IMR-90 (cell line): ENCODE data around the gene MAFF. TPM values are rescaled to one million over a fixed set of nuclear protein-coding genes. Genes with fewer than 3 reads are reported as not detected.

Experiments
- ATAC-seq: fragments of 200-7000 bp; cut with Tn5 transposase; 2 replicates; pipeline ENCODE4 v1.9.1; 2020; ENCODE audit warnings: low read depth, mild to moderate bottlenecking, moderate library complexity
- Bru-seq: library from RNA; stranded (reverse); fragments of 400-500 nt; gene quantifications from one replicate; lab custom pipeline; 2021; lab: Mats Ljungman, UMichigan
- BruChase-seq, 2 experiments: library from RNA; stranded (reverse); fragments of 400-500 nt; gene quantifications; one replicate each; lab custom pipeline; 2021; lab: Mats Ljungman, UMichigan
- BruUV-seq: library from RNA; stranded (reverse); fragments of 400-500 nt; replicated peaks from 2 replicates; lab custom pipeline; 2021; lab: Mats Ljungman, UMichigan
- CTCF ChIA-PET: fragments of 300-600 bp; formaldehyde crosslinking; extraction: SDS; loops from one replicate; lab custom pipeline; 2021; ENCODE audit warnings: antibody characterized with exemption; lab: Yijun Ruan, JAX
- POLR2A ChIA-PET: fragments of 300-600 bp; sonication (Branson Sonifier 250); formaldehyde crosslinking; loops from one replicate; lab custom pipeline; 2022; ENCODE audit warnings: antibody characterized with exemption; ENCODE audit not compliant: unreplicated experiment; lab: Charles Lee
- DNase-seq: peaks from one replicate; pipeline ENCODE4 v3.0.0; 2013
- H2AFZ ChIP-seq: replicated peaks from 2 replicates; pipeline ENCODE3; 2013; ENCODE audit warnings: low read length, mild to moderate bottlenecking; ENCODE audit not compliant: poor library complexity
- H2AK5ac ChIP-seq: 2 replicates; pipeline ENCODE4 v1.6.1; 2013; ENCODE audit warnings: low read depth, low read length, inconsistent platforms
- H2AK9ac ChIP-seq: replicated peaks from 2 replicates; pipeline ENCODE3; 2013; ENCODE audit warnings: mild to moderate bottlenecking, low read depth, low read length, moderate library complexity; ENCODE audit not compliant: poor library complexity
- H2BK120ac ChIP-seq: 2 replicates; pipeline ENCODE4 v1.6.1; 2013; ENCODE audit warnings: low read depth, low read length, inconsistent platforms
- H2BK15ac ChIP-seq: 3 replicates; pipeline ENCODE4 v1.6.1; 2013; ENCODE audit warnings: low read depth, low read length, inconsistent platforms
- H2BK20ac ChIP-seq: 2 replicates; pipeline ENCODE4 v1.6.1; 2013; ENCODE audit warnings: low read depth, mild to moderate bottlenecking, inconsistent platforms, low read length, moderate library complexity
- H2BK5ac ChIP-seq: 2 replicates; pipeline ENCODE4 v1.6.1; 2013; ENCODE audit warnings: mild to moderate bottlenecking, low read depth, low read length, inconsistent platforms; ENCODE audit not compliant: poor library complexity, severe bottlenecking
- H3K14ac ChIP-seq: replicated peaks from 2 replicates; pipeline ENCODE4 v1.6.1; 2013; ENCODE audit warnings: low read depth, low read length, inconsistent platforms
- H3K18ac ChIP-seq: 2 replicates; pipeline ENCODE4 v1.6.1; 2013; ENCODE audit warnings: low read depth, low read length, control low read depth
- H3K23ac ChIP-seq: 2 replicates; pipeline ENCODE4 v1.6.1; 2013; ENCODE audit warnings: low read depth, low read length, inconsistent platforms
- H3K27ac ChIP-seq: 2 replicates; pipeline ENCODE4 v1.5.1; 2013; ENCODE audit warnings: mild to moderate bottlenecking, control low read depth, low read length; ENCODE audit not compliant: insufficient read depth
- H3K27me3 ChIP-seq: 2 replicates; pipeline ENCODE4 v1.6.1; 2013; ENCODE audit warnings: low read length; ENCODE audit not compliant: control insufficient read depth, insufficient read depth
- H3K36me3 ChIP-seq: 2 replicates; pipeline ENCODE4 v1.6.1; 2013; ENCODE audit warnings: low read length, mixed read lengths; ENCODE audit not compliant: control insufficient read depth, insufficient read depth
- H3K4ac ChIP-seq: 2 replicates; pipeline ENCODE4 v1.6.1; 2013; ENCODE audit warnings: low read depth, low read length, inconsistent platforms
- H3K4me1 ChIP-seq: 2 replicates; pipeline ENCODE4 v1.6.1; 2013; ENCODE audit warnings: low read length, mixed read lengths; ENCODE audit not compliant: control insufficient read depth, insufficient read depth
- H3K4me2 ChIP-seq: 2 replicates; pipeline ENCODE4 v1.6.1; 2013; ENCODE audit warnings: low read depth, mild to moderate bottlenecking, control low read depth, low read length, moderate library complexity
- H3K4me3 ChIP-seq: 2 replicates; pipeline ENCODE4 v1.5.1; 2013; ENCODE audit warnings: low read depth, mild to moderate bottlenecking, control low read depth, low read length, moderate library complexity; ENCODE audit not compliant: insufficient read depth
- H3K56ac ChIP-seq: 2 replicates; pipeline ENCODE4 v1.6.1; 2013; ENCODE audit warnings: low read length, inconsistent platforms; ENCODE audit not compliant: insufficient read depth; ENCODE audit errors: extremely low read depth
- H3K79me1 ChIP-seq, 2 experiments: 2 replicates each; pipeline ENCODE4 v1.6.1; 2013; ENCODE audit warnings: low read length in 2 of 2, inconsistent platforms in 1 of 2, low read depth in 1 of 2
- H3K9ac ChIP-seq: 2 replicates; pipeline ENCODE4 v1.6.1; 2013; ENCODE audit warnings: low read depth, low read length, control low read depth
- H3K9me1 ChIP-seq: 2 replicates; pipeline ENCODE4 v1.6.1; 2013; ENCODE audit warnings: low read length, inconsistent platforms; ENCODE audit not compliant: insufficient read depth
- H3K9me3 ChIP-seq: 2 replicates; pipeline ENCODE4 v1.6.1; 2013; ENCODE audit warnings: low read length; ENCODE audit not compliant: control insufficient read depth, insufficient read depth
- H4K20me1 ChIP-seq: 2 replicates; pipeline ENCODE4 v1.6.1; 2013; ENCODE audit warnings: low read length, inconsistent platforms; ENCODE audit not compliant: insufficient read depth
- H4K5ac ChIP-seq: 2 replicates; pipeline ENCODE4 v1.6.1; 2013; ENCODE audit warnings: mild to moderate bottlenecking, low read depth, low read length, control low read depth
- H4K8ac ChIP-seq, 2 experiments: 2 replicates each; pipeline ENCODE4 v1.6.1; 2013; ENCODE audit warnings: low read depth in 2 of 2, low read length in 2 of 2, control low read depth in 1 of 2, inconsistent platforms in 1 of 2
- H4K91ac ChIP-seq: 2 replicates; pipeline ENCODE4 v1.6.1; 2013; ENCODE audit warnings: low read depth, low read length, inconsistent platforms; ENCODE audit not compliant: insufficient read depth
- CEBPB ChIP-seq: IDR thresholded peaks from 2 replicates; pipeline ENCODE4 v1.6.1; 2012; ENCODE audit warnings: low read depth, low read length, improper control_type of control experiment
- CHD1 ChIP-seq: IDR thresholded peaks from 2 replicates; pipeline ENCODE4 v1.6.1; 2012; ENCODE audit warnings: low read depth, low read length, improper control_type of control experiment
- CTCF ChIP-seq: conservative IDR thresholded peaks from 2 replicates; pipeline ENCODE4 v1.5.1; 2012; ENCODE audit warnings: mild to moderate bottlenecking, low read depth, low read length, improper control_type of control experiment
- FOS ChIP-seq: fragments of 150-350 bp; IDR thresholded peaks from 2 replicates; pipeline ENCODE4 v1.6.1; 2016; ENCODE audit warnings: low read depth, low read length
- MAFK ChIP-seq: IDR thresholded peaks from 2 replicates; pipeline ENCODE4 v1.6.1; 2012; ENCODE audit warnings: low read depth, low read length, improper control_type of control experiment
- MAZ ChIP-seq: IDR thresholded peaks from 2 replicates; pipeline ENCODE4 v1.6.1; 2012; ENCODE audit warnings: low read depth, mild to moderate bottlenecking, low read length, improper control_type of control experiment, moderate library complexity, borderline replicate concordance
- MXI1 ChIP-seq: IDR thresholded peaks from 2 replicates; pipeline ENCODE4 v1.6.1; 2012; ENCODE audit warnings: low read depth, mild to moderate bottlenecking, low read length, moderate library complexity, borderline replicate concordance
- NFE2L2 ChIP-seq: fragments of 150-350 bp; IDR thresholded peaks from 2 replicates; pipeline ENCODE4 v1.6.1; 2016; ENCODE audit warnings: low read depth, mild to moderate bottlenecking, low read length
- POLR2A ChIP-seq: IDR thresholded peaks from 2 replicates; pipeline ENCODE4 v1.6.1; 2012; ENCODE audit warnings: mild to moderate bottlenecking, low read depth, low read length
- RCOR1 ChIP-seq: IDR thresholded peaks from 2 replicates; pipeline ENCODE4 v1.6.1; 2012; ENCODE audit warnings: mild to moderate bottlenecking, low read length, improper control_type of control experiment; ENCODE audit not compliant: insufficient replicate concordance
- RFX5 ChIP-seq: IDR thresholded peaks from 2 replicates; pipeline ENCODE4 v1.8.0; 2012; ENCODE audit warnings: low read depth, mild to moderate bottlenecking, low read length, moderate library complexity
- SMC3 ChIP-seq: fragments of 150-350 bp; IDR thresholded peaks from 2 replicates; pipeline ENCODE4 v1.6.1; 2016; ENCODE audit warnings: low read depth, mild to moderate bottlenecking, antibody characterized with exemption, low read length, moderate library complexity
- USF2 ChIP-seq: fragments of 150-350 bp; IDR thresholded peaks from 2 replicates; pipeline ENCODE4 v1.6.1; 2017; ENCODE audit warnings: mild to moderate bottlenecking, antibody characterized with exemption, low read length, low read depth
- WGBS, 2 experiments: methylation state at CpG; one replicate each; pipeline versions ENCODE4 v1.1.5 to v1.1.7; 2013; ENCODE audit warnings: missing lambda C conversion rate in 2 of 2; ENCODE audit not compliant: insufficient read length in 1 of 2; ENCODE audit errors: extremely low coverage in 2 of 2; 5-methylcytosine and 5-hydroxymethylcytosine counted together
- dilution Hi-C: fragments of 300-500 bp; cut with HindIII; formaldehyde crosslinking; loops from one replicate; pipeline ENCODE4 v1.14.3; 2018; ENCODE audit warnings: low sequenced_read_pairs; ENCODE audit not compliant: unreplicated experiment
- in situ Hi-C: fragments of 300-500 bp; cut with MboI; formaldehyde crosslinking; loops from 3 replicates; pipeline ENCODE4 v1.14.3; 2019; ENCODE audit warnings: low sequenced_read_pairs, inconsistent platforms, mixed read lengths
- intact Hi-C: fragments of 100-400 bp; cut with micrococcal nuclease; formaldehyde crosslinking; loops from 2 replicates; pipeline ENCODE4 v1.10.0; 2022
- long read RNA-seq: library from polyadenylated mRNA; unstranded; transcript quantifications from one replicate; pipeline ENCODE4 v2.0.0, GENCODE V29; 2021; ENCODE audit not compliant: unreplicated experiment
- polyA plus RNA-seq, 3 experiments: library from polyadenylated mRNA; depleted of rRNA; stranded (reverse); fragments of >200 nt; gene quantifications; 2 replicates each; pipeline ENCODE4 v1.2.3, GENCODE V29; 2012; ENCODE audit warnings: low replicate concordance in 1 of 3
- total RNA-seq: library from RNA; depleted of rRNA; stranded (reverse); fragments of >200 nt; gene quantifications from 2 replicates; pipeline ENCODE4 v1.2.3, GENCODE V29; 2012; rRNA removed

The MAFF gene
- 18.3 and 24.2 TPM in 2 replicates for total RNA-seq
- 25.9 and 29.5 TPM in 2 replicates for polyA plus RNA-seq (2012; rRNA removed)
- polyA plus RNA-seq (2012; cell fraction: cytosol; rRNA removed), result 31.9 and 44.3 TPM in 2 replicates
- 60.3 and 64.4 TPM in 2 replicates for polyA plus RNA-seq (2012; cell fraction: nucleus; rRNA removed; ENCODE audit: low replicate concordance)
- percentile 92 among the genes with signal in this experiment for Bru-seq, nascent RNA
- BruChase-seq, experiment 1, labeled RNA remaining after a 6-hour chase, result percentile 61 among the genes with signal in this experiment
- BruChase-seq, experiment 2, labeled RNA remaining after a 2-hour chase, result percentile 66 among the genes with signal in this experiment
- long read RNA-seq, transcript MAFF-201 (3 exons, 2,490 nt), result major isoform, 105 of 121 reads
- long read RNA-seq, partial matches to known transcripts, result 11 of 121 reads
- long read RNA-seq, other reads (novel, unspliced or antisense), result 4 of 121 reads

DNA sequence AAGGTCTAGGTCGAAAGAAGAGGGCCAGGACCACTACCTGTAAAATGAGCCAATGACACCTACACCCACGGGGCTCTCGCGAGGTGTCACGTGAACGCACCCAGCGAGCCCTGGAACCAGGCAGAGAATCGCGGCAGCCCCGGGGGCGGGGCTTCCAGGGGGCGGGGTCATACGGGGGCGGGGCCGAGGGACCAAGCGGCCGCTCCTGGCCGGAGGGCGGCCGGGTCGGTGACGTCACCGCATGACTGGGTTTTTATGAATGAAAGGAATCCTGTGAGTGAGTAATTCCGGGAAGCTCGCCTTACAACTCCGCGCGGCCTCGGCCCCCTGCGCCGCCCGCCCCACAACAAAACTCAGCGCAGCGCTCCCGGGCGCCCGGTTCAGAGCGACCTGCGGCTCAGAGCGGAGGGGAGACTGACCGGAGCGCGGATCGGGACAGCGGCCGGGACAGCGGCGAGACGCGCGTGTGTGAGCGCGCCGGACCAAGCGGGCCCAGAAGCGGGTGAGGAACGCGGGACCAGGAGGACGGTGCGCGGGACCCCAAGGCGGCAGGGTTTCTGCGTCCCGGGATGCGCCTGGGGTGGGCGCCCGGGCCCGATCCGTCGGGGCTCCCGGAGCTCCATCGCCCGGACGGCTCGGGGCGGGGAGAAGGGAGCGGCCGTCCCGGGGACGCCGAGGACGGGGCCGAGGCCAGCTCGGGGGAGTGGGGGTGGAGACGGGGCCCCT, at the start of gene MAFF:
TSS of gene MAFF (plus strand) at position 284 of the 726 bp plus-strand sequence. CDS start 11,860 bp downstream, outside the sequence.
- CTCF ChIA-PET, result interaction anchor here (0.7 to 1.0 kb wide), 2 partner anchors 26 to 87 kb away, joined by 3 read pairs; no protein-coding TSS in a partner anchor
- POLR2A ChIA-PET, result interaction anchor here (0.7 kb wide), 1 partner anchor 81 kb away, joined by 5 read pairs; no protein-coding TSS in a partner anchor
- TF ChIP-seq MXI1, result 0 out of 2 replicates have a peak, but pooled peaks have one; percentile 30
- peak; percentile 99 for TF ChIP-seq POLR2A
- TF ChIP-seq CHD1, result 0 out of 2 replicates have a peak, but pooled peaks have one; percentile 21
- peak; percentile 86 for TF ChIP-seq MAZ
- peak; percentile 85 for TF ChIP-seq USF2
- no peak for TF ChIP-seq RCOR1
- no peak for TF ChIP-seq RFX5
- no peak for TF ChIP-seq CTCF
- no peak for TF ChIP-seq CEBPB
- TF ChIP-seq FOS, result peak; percentile 88
- TF ChIP-seq SMC3, result peak; percentile 26; the same call in 1 of the 2 replicates
- peak; percentile 12; the same call in 1 of the 2 replicates for TF ChIP-seq NFE2L2
- no peak for TF ChIP-seq MAFK

More for the DNA sequence above, at the start of gene MAFF:
- 0% methylated on average over 30 of the region's 85 CpGs; no CpG with 5 or more reads in 1 of the 2 experiments for WGBS, 2 experiments
- H3K56ac ChIP-seq, result peak within 1 kb of the TSS; percentile 69
- intact Hi-C loops (loop anchor here (2.0 kb wide), 1 partner anchor 21 kb away; the partner anchor contains the start of gene PLA2G6), dilution Hi-C loops (no loop called here), in situ Hi-C loops (no loop called here)
- peak within 1 kb of the TSS; percentile 98; the same call in 2 of the 3 replicates for H2BK15ac ChIP-seq
- H2BK20ac ChIP-seq, result peak within 1 kb of the TSS; percentile 58
- H3K9ac ChIP-seq, result peak within 1 kb of the TSS; percentile 95
- H2BK5ac ChIP-seq, result peak within 1 kb of the TSS; percentile 96
- peaks cover 24% of the 10 kb centered on the region for H3K4me1 ChIP-seq
- H2AK9ac ChIP-seq, result peak within 1 kb of the TSS; percentile 98
- H2AFZ ChIP-seq, result peak within 1 kb of the TSS; percentile 92
- ATAC-seq, result peak; percentile 82
- H3K9me3 ChIP-seq, result no peaks in the 10 kb centered on the region
- peak within 1 kb of the TSS; percentile 67 for H3K4me3 ChIP-seq
- peak within 1 kb of the TSS; percentile 81 for H4K5ac ChIP-seq
- peak within 1 kb of the TSS; percentile 76 for H2BK120ac ChIP-seq
- H4K91ac ChIP-seq, result peak within 1 kb of the TSS; percentile 91
- H3K9me1 ChIP-seq, result peaks cover 21% of the 10 kb centered on the region
- H2AK5ac ChIP-seq, result peak within 1 kb of the TSS; percentile 92
- H3K4me2 ChIP-seq, result peak within 1 kb of the TSS; percentile 99
- no peaks in the 10 kb centered on the region for H3K36me3 ChIP-seq
- peak; percentile 98 for DNase-seq
- no peaks in the 10 kb centered on the region for H3K27me3 ChIP-seq
- H3K18ac ChIP-seq, result peak within 1 kb of the TSS; percentile 69
- H3K14ac ChIP-seq, result peak within 1 kb of the TSS; percentile 77
- H3K79me1 ChIP-seq, result peaks cover 3 to 48% of the 10 kb centered on the region in 2 experiments; a peak in 3 of 4 replicates
- peak within 1 kb of the TSS; percentile 87 for H3K4ac ChIP-seq
- BruUV-seq, result no TSS peak
- H4K20me1 ChIP-seq, result peaks cover 45% of the 10 kb centered on the region
- H3K27ac ChIP-seq, result peak within 1 kb of the TSS; percentile 96
- H3K23ac ChIP-seq, result peak within 1 kb of the TSS; percentile 93
- H4K8ac ChIP-seq, result peak within 1 kb of the TSS; percentile 90 to 91
